ENCODE results near the gene PLSCR4. TPM values are rescaled to one million over a fixed set of nuclear protein-coding genes. Genes with fewer than 3 reads are reported as not detected.

PLSCR4 gene
- total and polyA plus RNA-seq, 2 donors (not counting 3 experiments of a cell fraction or from before 2014, with no cell fraction given): 81.5 to 91.7 TPM

GRCh38 chr3:146156095-146156494 is 94.8 kb downstream of the PLSCR4 start:
- intact Hi-C loops (cut with micrococcal nuclease): no loop called here
- Histone ChIP-seq H3K27me3 (ENCODE audit: control insufficient read depth in 2 of 2, insufficient read depth in 2 of 2, low read length in 2 of 2) (no peaks in the 10 kb centered on the region), H3K27ac (ENCODE audit: insufficient read depth, low read depth, low read length) (peak overlapping the region; percentile 90), H3K9ac (replicated peaks; ENCODE audit: extremely low read depth, insufficient read depth, low read length) (peak overlapping the region; percentile 18), H3K4me2 (ENCODE audit: insufficient read depth, low read length) (peak overlapping the region; percentile 93), H2AFZ (ENCODE audit: low read depth, low read length) (no peak overlapping the region), H3K4me1 (ENCODE audit: control insufficient read depth, extremely low read depth, insufficient read depth, low read length) (peaks cover 33% of the 10 kb centered on the region), H3K36me3 (ENCODE audit: control insufficient read depth in 2 of 2, extremely low read depth in 1 of 2, insufficient read depth in 2 of 2, low read length in 2 of 2) (peaks cover 0 to 11% of the 10 kb centered on the region in 2 experiments), H3K79me2 (ENCODE audit: control insufficient read depth, insufficient read depth, low read length) (peaks cover 99% of the 10 kb centered on the region), H3K9me3 (replicated peaks; ENCODE audit: control insufficient read depth, insufficient read depth, low read length) (no peaks in the 10 kb centered on the region), H3K4me3 (replicated peaks in 1 of 3; ENCODE audit: insufficient read depth in 1 of 3, low read depth in 1 of 3, low read length in 3 of 3) (peak overlapping the region in 2 of 3 experiments; percentile 16 to 94), H3K9me1 (replicated peaks; ENCODE audit: control insufficient read depth, extremely low read depth, insufficient read depth, low read length) (no peaks in the 10 kb centered on the region), H4K20me1 (replicated peaks; ENCODE audit: control insufficient read depth, extremely low read depth, insufficient read depth, low read length) (peaks cover 2% of the 10 kb centered on the region)
- POLR2A ChIA-PET: interaction anchor here (0.9 kb wide), 2 partner anchors 31 to 91 kb away, joined by 3 to 5 read pairs; no protein-coding TSS in a partner anchor
- dilution Hi-C loops (cut with MboI; ENCODE audit: extremely low pct_ligation_motif_present, low sequenced_read_pairs): no loop called here
- CTCF ChIA-PET: interaction anchor here (0.8 to 8.3 kb wide), 10 partner anchors 9 to 380 kb away, joined by 3 to 115 read pairs (median 6); no protein-coding TSS in a partner anchor
- FAIRE-seq (no peak), DNase-seq (ENCODE audit: low read depth, low spot score) (peak; percentile 54)
- TF ChIP-seq MYC (IDR thresholded peaks at IDR 0.05; ENCODE audit: low read depth, low read length) (no peak), POLR2A (IDR thresholded peaks at IDR 0.05; ENCODE audit: low read depth, low read length) (peak; percentile 26)
- no TSS peak for BruUV-seq (replicated peaks)

GRCh38 chr3:146154995-146155394 is 95.9 kb downstream of the PLSCR4 start:
- Histone ChIP-seq H2AFZ (ENCODE audit: low read depth, low read length) (no peak overlapping the region), H3K9ac (replicated peaks; ENCODE audit: extremely low read depth, insufficient read depth, low read length) (no peak overlapping the region), H3K79me2 (ENCODE audit: control insufficient read depth, insufficient read depth, low read length) (peaks cover 99% of the 10 kb centered on the region), H3K4me3 (replicated peaks in 1 of 3; ENCODE audit: insufficient read depth in 1 of 3, low read depth in 1 of 3, low read length in 3 of 3) (no peak overlapping the region), H3K36me3 (ENCODE audit: control insufficient read depth in 2 of 2, extremely low read depth in 1 of 2, insufficient read depth in 2 of 2, low read length in 2 of 2) (peaks cover 0 to 11% of the 10 kb centered on the region in 2 experiments), H3K27me3 (ENCODE audit: control insufficient read depth in 2 of 2, insufficient read depth in 2 of 2, low read length in 2 of 2) (no peaks in the 10 kb centered on the region), H3K27ac (ENCODE audit: insufficient read depth, low read depth, low read length) (no peak overlapping the region), H3K4me2 (ENCODE audit: insufficient read depth, low read length) (peak overlapping the region; percentile 30), H3K9me1 (replicated peaks; ENCODE audit: control insufficient read depth, extremely low read depth, insufficient read depth, low read length) (no peaks in the 10 kb centered on the region), H3K4me1 (ENCODE audit: control insufficient read depth, extremely low read depth, insufficient read depth, low read length) (peaks cover 35% of the 10 kb centered on the region), H3K9me3 (replicated peaks; ENCODE audit: control insufficient read depth, insufficient read depth, low read length) (no peaks in the 10 kb centered on the region), H4K20me1 (replicated peaks; ENCODE audit: control insufficient read depth, extremely low read depth, insufficient read depth, low read length) (peaks cover 2% of the 10 kb centered on the region)
- intact Hi-C loops (cut with micrococcal nuclease): no loop called here
- POLR2A ChIA-PET: no interaction called here
- dilution Hi-C loops (cut with MboI; ENCODE audit: extremely low pct_ligation_motif_present, low sequenced_read_pairs): no loop called here
- FAIRE-seq (no peak), DNase-seq (ENCODE audit: low read depth, low spot score) (no peak)
- no TSS peak for BruUV-seq (replicated peaks)
- TF ChIP-seq POLR2A (IDR thresholded peaks at IDR 0.05; ENCODE audit: low read depth, low read length) (no peak), MYC (IDR thresholded peaks at IDR 0.05; ENCODE audit: low read depth, low read length) (no peak), GATA2 (IDR thresholded peaks at IDR 0.05; ENCODE audit: insufficient read depth, insufficient read length, low read depth, low read length) (no peak), FOS (IDR thresholded peaks at IDR 0.05; ENCODE audit: borderline replicate concordance, insufficient read depth, low read length) (no peak), JUN (IDR thresholded peaks at IDR 0.05; ENCODE audit: borderline replicate concordance, insufficient read depth, insufficient read length, low read depth) (no peak), CTCF (IDR thresholded peaks at IDR 0.05; ENCODE audit: extremely low read depth in 1 of 2, insufficient read depth in 1 of 2, low read depth in 1 of 2, low read length in 2 of 2) (no peak), EZH2 (IDR thresholded peaks at IDR 0.05; ENCODE audit: borderline replicate concordance, low read depth, low read length, severe bottlenecking) (no peak), MAX (IDR thresholded peaks at IDR 0.05; ENCODE audit: insufficient read depth, insufficient read length) (no peak), POLR2AphosphoS5 (IDR thresholded peaks at IDR 0.05; ENCODE audit: insufficient read depth, low read depth, low read length) (no peak)
- CTCF ChIA-PET: interaction anchor here (1.2 to 7.1 kb wide), 2 partner anchors 10 to 90 kb away, joined by 7 to 85 read pairs; no protein-coding TSS in a partner anchor
